ENCODE data around the gene CORT. TPM values are rescaled to one million over a fixed set of nuclear protein-coding genes. Genes with fewer than 3 reads are reported as not detected.

Gene CORT
- total RNA-seq, 2 donors from 2014 or later: 1.1 to 1.4 TPM

- Histone ChIP-seq H3K36me3 (no peaks in the 10 kb centered on the region), H3K4me3 (no peak overlapping the region), H3K4me1 (replicated peaks) (peaks cover 7% of the 10 kb centered on the region), H3K27me3 (replicated peaks; ENCODE audit: insufficient read depth) (no peaks in the 10 kb centered on the region), H3K27ac (peak overlapping the region; percentile 86 to 90), H3K9me3 (no peaks in the 10 kb centered on the region)
- DNase-seq (ENCODE audit: low spot score): no peak
- intact Hi-C loops (cut with DNase I): loop anchor here (1.0 kb wide), 1 partner anchor 64 kb away; the partner anchor contains the start of gene CENPS
- WGBS: 67% methylated on average over 5 of the region's 5 CpGs
- TF ChIP-seq POLR2A (IDR thresholded peaks at IDR 0.05) (no peak), POLR2AphosphoS5 (IDR thresholded peaks at IDR 0.05) (no peak)
- TF ChIP-seq, protein P1, sequence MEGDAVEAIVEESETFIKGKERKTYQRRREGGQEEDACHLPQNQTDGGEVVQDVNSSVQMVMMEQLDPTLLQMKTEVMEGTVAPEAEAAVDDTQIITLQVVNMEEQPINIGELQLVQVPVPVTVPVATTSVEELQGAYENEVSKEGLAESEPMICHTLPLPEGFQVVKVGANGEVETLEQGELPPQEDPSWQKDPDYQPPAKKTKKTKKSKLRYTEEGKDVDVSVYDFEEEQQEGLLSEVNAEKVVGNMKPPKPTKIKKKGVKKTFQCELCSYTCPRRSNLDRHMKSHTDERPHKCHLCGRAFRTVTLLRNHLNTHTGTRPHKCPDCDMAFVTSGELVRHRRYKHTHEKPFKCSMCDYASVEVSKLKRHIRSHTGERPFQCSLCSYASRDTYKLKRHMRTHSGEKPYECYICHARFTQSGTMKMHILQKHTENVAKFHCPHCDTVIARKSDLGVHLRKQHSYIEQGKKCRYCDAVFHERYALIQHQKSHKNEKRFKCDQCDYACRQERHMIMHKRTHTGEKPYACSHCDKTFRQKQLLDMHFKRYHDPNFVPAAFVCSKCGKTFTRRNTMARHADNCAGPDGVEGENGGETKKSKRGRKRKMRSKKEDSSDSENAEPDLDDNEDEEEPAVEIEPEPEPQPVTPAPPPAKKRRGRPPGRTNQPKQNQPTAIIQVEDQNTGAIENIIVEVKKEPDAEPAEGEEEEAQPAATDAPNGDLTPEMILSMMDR (IDR thresholded peaks at IDR 0.05): no peak
These were observed 44.6 kb downstream of the CORT start for GRCh38 chr1:10494418-10494753.

DNA sequence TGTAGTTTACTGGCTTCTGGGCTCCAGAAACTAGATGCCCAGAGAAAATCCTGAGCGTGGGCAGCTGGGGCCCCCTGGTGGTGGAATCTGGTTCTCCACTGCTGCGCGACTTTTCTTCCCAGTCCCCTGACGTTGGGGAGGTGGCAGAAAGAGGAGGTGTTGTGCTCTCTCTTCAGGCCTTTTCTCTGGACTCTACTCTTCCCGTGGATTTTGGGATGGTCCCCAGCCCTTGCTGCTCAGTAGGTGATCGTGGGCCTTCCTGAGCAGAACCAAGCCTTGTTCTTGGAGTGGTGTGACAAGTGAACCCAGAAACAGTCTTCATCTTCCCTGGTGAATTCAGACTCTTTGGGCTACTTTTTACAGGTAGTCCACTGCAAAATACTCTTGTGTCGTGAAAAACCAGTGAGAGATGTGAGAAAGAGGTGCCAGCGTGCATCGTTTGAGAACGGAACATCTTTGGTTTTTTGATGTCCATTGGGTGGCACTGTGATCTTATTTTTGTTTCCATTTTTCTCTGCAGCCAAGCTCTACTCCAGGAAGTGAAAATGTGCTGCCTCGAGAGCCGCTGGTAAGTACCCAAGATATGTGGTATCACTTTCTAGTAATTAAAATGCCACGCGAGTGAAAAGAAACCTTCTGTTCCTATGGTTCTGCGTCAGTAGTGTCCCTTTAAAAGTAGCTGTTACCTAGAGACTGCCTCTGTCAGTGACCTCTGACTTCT lies 45.1 kb downstream of the CORT start:
- H3K4me3 ChIP-seq: no peak overlapping the region
- no peaks in the 10 kb centered on the region for H3K9me3 ChIP-seq
- no peaks in the 10 kb centered on the region for H3K36me3 ChIP-seq
- 3% methylated on average over 15 of the region's 15 CpGs for WGBS
- peak; percentile 76 for DNase-seq (ENCODE audit: low spot score)
- no peak for TF ChIP-seq POLR2A (IDR thresholded peaks at IDR 0.05)
- peak; percentile 59 for TF ChIP-seq POLR2AphosphoS5 (IDR thresholded peaks at IDR 0.05)
- TF ChIP-seq, protein P1 (IDR thresholded peaks at IDR 0.05): peak; percentile 93 to 97 (median 95)
- intact Hi-C loops (cut with DNase I): loop anchor here (1.0 kb wide), 1 partner anchor 65 kb away; the partner anchor contains the start of gene CENPS
- H3K4me1 ChIP-seq (replicated peaks): peaks cover 7% of the 10 kb centered on the region
- no peaks in the 10 kb centered on the region for H3K27me3 ChIP-seq (replicated peaks; ENCODE audit: insufficient read depth)
- peak overlapping the region; percentile 86 to 90 for H3K27ac ChIP-seq

DNA sequence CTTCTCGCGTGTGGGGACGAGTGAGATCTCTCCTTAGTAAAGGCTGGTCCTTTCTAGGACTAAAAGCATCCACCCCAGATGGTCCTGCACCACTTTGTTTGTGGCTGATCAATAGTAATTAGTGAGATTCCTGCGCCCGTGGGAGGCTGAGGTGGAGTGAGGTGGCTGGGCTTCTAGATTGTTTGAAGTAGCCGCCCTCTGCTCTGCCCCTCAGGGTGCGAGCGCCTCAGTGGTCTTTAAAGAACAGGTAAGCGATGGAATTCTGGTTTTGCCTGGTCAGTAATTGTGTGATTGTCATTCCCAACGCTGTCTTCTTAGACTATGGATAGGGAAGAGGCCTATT lies 45.6 kb downstream of the CORT start:
- DNase-seq (ENCODE audit: low spot score): no peak
- H3K4me3 ChIP-seq: no peak overlapping the region
- 46% methylated on average over 10 of the region's 10 CpGs for WGBS
- intact Hi-C loops (cut with DNase I): no loop called here
- H3K27ac ChIP-seq: peak overlapping the region; percentile 86 to 90
- H3K9me3 ChIP-seq: no peaks in the 10 kb centered on the region
- H3K4me1 ChIP-seq (replicated peaks): peaks cover 7% of the 10 kb centered on the region
- H3K36me3 ChIP-seq: no peaks in the 10 kb centered on the region
- TF ChIP-seq POLR2AphosphoS5 (IDR thresholded peaks at IDR 0.05) (no peak), POLR2A (IDR thresholded peaks at IDR 0.05) (no peak)
- H3K27me3 ChIP-seq (replicated peaks; ENCODE audit: insufficient read depth): no peaks in the 10 kb centered on the region

DNA sequence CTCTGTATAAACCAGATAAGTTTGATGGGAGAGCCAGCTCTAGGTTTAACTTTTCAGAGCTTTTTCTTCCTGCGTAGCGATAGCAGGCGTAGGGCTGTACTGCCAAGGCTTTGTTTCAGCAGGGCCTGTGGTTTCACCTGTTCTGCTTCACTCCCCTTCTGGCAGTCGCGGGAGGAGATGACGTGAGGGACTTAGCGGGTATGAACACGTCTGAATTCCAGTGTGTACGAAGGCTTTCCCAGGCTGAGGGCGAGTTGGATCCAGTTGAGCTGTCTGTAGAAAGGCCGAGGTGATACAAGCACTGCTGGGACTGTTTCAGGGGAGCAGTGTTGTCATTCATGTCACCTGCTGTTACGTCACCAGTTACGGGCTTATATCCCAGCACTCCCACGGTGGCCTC lies 46.1 kb downstream of the CORT start:
- peak; percentile 90 for DNase-seq (ENCODE audit: low spot score)

DNA sequence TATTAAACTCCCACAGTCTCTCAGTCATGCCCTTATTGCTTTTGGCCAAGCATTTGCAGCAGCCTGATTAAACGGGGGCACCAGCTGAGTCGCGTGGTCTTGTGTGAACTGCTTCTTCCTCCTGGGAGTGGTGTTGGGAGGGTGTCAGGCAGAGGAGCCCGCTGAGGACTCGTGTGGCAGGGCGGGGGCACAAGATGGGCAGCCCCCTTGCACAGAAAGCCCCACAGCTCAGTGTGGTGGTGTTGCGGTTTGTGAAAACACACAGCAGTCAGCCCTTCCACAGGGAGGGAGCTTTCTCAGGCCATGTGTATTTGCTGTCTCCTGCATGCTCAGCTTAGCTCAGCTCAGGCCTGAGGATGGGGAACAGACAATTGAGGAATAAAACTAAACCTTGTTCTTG lies 47.3 kb downstream of the CORT start:
- TF ChIP-seq POLR2A (IDR thresholded peaks at IDR 0.05) (no peak), POLR2AphosphoS5 (IDR thresholded peaks at IDR 0.05) (no peak)
- TF ChIP-seq, protein P1 (IDR thresholded peaks at IDR 0.05): no peak
- Histone ChIP-seq H3K27me3 (replicated peaks; ENCODE audit: insufficient read depth) (no peaks in the 10 kb centered on the region), H3K36me3 (no peaks in the 10 kb centered on the region), H3K4me3 (no peak overlapping the region), H3K9me3 (no peaks in the 10 kb centered on the region), H3K27ac (peak overlapping the region; percentile 86 to 90), H3K4me1 (replicated peaks) (peaks cover 7% of the 10 kb centered on the region)
- WGBS: 65% methylated on average over 7 of the region's 7 CpGs
- no peak for DNase-seq (ENCODE audit: low spot score)
- intact Hi-C loops (cut with DNase I): no loop called here

More for the DNA sequence above, 46.1 kb downstream of the CORT start:
- Histone ChIP-seq H3K4me3 (no peak overlapping the region), H3K4me1 (replicated peaks) (peaks cover 7% of the 10 kb centered on the region), H3K9me3 (no peaks in the 10 kb centered on the region), H3K27ac (peak overlapping the region; percentile 86 to 90), H3K36me3 (no peaks in the 10 kb centered on the region), H3K27me3 (replicated peaks; ENCODE audit: insufficient read depth) (no peaks in the 10 kb centered on the region)
- intact Hi-C loops (cut with DNase I): no loop called here
- WGBS: 47% methylated on average over 14 of the region's 14 CpGs
- TF ChIP-seq POLR2A (IDR thresholded peaks at IDR 0.05) (peak; percentile 61), POLR2AphosphoS5 (IDR thresholded peaks at IDR 0.05) (peak; percentile 93)
- TF ChIP-seq, protein P1 (IDR thresholded peaks at IDR 0.05): no peak
